ENCODE measurements around the gene FBRSL1.

DNA sequence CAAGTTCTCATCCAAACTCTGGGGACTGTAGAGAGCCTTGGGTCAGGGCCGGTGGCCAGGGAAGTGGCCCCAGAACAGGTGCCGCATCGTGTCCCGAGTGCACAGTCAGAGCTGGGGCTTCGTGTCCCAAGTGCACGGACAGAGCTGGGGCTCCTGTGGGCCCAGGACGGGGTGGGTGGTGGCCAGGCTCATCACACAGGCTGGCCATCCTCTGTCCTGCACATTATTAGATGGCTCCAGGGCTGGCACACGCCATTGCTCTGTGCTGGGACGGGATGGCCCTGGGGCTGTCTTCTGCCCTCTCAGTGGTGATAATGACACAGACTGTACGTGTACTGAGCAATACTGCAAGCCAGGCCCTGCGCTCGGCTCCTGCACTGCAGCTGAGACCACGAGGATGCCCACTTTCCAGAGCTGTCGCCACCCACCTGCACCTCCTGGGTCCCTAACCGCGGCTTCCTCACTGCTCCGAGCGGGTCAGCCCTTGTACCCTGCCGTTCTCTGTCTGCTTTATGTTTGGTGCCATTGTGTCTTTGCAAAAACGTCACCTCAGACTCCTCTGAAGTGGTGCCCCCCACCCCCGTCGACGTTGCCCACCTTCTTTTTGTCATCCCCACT, 1.9 kb downstream of the FBRSL1 start:
- TF ChIP-seq, protein P1, sequence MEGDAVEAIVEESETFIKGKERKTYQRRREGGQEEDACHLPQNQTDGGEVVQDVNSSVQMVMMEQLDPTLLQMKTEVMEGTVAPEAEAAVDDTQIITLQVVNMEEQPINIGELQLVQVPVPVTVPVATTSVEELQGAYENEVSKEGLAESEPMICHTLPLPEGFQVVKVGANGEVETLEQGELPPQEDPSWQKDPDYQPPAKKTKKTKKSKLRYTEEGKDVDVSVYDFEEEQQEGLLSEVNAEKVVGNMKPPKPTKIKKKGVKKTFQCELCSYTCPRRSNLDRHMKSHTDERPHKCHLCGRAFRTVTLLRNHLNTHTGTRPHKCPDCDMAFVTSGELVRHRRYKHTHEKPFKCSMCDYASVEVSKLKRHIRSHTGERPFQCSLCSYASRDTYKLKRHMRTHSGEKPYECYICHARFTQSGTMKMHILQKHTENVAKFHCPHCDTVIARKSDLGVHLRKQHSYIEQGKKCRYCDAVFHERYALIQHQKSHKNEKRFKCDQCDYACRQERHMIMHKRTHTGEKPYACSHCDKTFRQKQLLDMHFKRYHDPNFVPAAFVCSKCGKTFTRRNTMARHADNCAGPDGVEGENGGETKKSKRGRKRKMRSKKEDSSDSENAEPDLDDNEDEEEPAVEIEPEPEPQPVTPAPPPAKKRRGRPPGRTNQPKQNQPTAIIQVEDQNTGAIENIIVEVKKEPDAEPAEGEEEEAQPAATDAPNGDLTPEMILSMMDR (IDR thresholded peaks at IDR 0.05), result no peak
- no peak for TF ChIP-seq POLR2A (IDR thresholded peaks at IDR 0.05)
- TF ChIP-seq EP300 (IDR thresholded peaks at IDR 0.05), result no peak

All from ovary (tissue), 3 donors.